ENCODE data around the gene MAN2B2. TPM values are rescaled to one million over a fixed set of nuclear protein-coding genes. Genes with fewer than 3 reads are reported as not detected.

The MAN2B2 gene
- total RNA-seq, 1 experiment from 2014 or later = 34.4 TPM

DNA sequence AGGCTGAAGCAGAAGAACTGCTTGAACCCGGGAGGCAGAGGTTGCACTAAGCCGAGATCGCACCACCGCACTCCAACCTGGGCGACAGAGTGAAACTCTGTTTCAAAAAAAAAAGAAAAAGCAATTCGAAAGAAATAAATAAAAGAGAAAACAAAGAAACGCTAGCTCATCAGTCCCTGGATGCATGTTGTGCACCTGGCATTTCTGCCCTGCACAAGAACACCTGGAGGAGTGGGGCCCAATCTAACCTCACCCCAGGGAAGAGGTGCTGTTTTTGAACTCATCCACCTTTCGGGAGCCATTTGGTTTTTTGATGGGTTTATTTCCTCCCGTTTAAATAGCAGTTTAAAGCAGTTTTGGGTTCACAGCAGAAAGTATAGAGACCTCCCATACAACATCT lies 59.8 kb downstream of the MAN2B2 start:
- H3K27me3 ChIP-seq (ENCODE audit: control insufficient read depth, insufficient read depth, low read length) = no peaks in the 10 kb centered on the region
- no peaks in the 10 kb centered on the region for H3K9me3 ChIP-seq (ENCODE audit: control insufficient read depth, insufficient read depth, low read depth, low read length)
- ChIA-PET CTCF (no interaction called here), POLR2A (no interaction called here)
- H3K4me3 ChIP-seq (ENCODE audit: low read depth in 2 of 2, low read length in 2 of 2) = no peak overlapping the region
- in situ Hi-C loops (cut with HindIII; ENCODE audit: low pct_unique_long_range_greater_than_20kb, low sequenced_read_pairs) (no loop called here), intact Hi-C loops (cut with micrococcal nuclease; ENCODE audit: unreplicated experiment) (no loop called here)
- peaks cover 7% of the 10 kb centered on the region; the same call in 1 of the 2 replicates for H3K4me1 ChIP-seq (ENCODE audit: control insufficient read depth, insufficient read depth, low read length)
- no peak overlapping the region for H3K27ac ChIP-seq (ENCODE audit: low read length)
- ATAC-seq (no peak), DNase-seq (ENCODE audit: low read depth, low spot score) (no peak)
- no TSS peak for BruUV-seq (replicated peaks)
- no peaks in the 10 kb centered on the region for H3K36me3 ChIP-seq (ENCODE audit: control insufficient read depth, insufficient read depth, low read length)
- no peak for TF ChIP-seq CTCF (IDR thresholded peaks at IDR 0.05)
- no peak for TF ChIP-seq SIN3A (IDR thresholded peaks at IDR 0.05; ENCODE audit: borderline replicate concordance, insufficient read depth, low read depth, low read length)
- TF ChIP-seq POLR2AphosphoS5 (IDR thresholded peaks at IDR 0.05; ENCODE audit: low read depth, low read length) = no peak
- TF ChIP-seq, protein P1, sequence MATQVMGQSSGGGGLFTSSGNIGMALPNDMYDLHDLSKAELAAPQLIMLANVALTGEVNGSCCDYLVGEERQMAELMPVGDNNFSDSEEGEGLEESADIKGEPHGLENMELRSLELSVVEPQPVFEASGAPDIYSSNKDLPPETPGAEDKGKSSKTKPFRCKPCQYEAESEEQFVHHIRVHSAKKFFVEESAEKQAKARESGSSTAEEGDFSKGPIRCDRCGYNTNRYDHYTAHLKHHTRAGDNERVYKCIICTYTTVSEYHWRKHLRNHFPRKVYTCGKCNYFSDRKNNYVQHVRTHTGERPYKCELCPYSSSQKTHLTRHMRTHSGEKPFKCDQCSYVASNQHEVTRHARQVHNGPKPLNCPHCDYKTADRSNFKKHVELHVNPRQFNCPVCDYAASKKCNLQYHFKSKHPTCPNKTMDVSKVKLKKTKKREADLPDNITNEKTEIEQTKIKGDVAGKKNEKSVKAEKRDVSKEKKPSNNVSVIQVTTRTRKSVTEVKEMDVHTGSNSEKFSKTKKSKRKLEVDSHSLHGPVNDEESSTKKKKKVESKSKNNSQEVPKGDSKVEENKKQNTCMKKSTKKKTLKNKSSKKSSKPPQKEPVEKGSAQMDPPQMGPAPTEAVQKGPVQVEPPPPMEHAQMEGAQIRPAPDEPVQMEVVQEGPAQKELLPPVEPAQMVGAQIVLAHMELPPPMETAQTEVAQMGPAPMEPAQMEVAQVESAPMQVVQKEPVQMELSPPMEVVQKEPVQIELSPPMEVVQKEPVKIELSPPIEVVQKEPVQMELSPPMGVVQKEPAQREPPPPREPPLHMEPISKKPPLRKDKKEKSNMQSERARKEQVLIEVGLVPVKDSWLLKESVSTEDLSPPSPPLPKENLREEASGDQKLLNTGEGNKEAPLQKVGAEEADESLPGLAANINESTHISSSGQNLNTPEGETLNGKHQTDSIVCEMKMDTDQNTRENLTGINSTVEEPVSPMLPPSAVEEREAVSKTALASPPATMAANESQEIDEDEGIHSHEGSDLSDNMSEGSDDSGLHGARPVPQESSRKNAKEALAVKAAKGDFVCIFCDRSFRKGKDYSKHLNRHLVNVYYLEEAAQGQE (IDR thresholded peaks at IDR 0.05; ENCODE audit: insufficient read depth in 1 of 2, low read depth in 2 of 2, low read length in 1 of 2) = no peak
- no peak for TF ChIP-seq TCF7L2 (IDR thresholded peaks at IDR 0.05; ENCODE audit: low read depth, low read length)

DNA sequence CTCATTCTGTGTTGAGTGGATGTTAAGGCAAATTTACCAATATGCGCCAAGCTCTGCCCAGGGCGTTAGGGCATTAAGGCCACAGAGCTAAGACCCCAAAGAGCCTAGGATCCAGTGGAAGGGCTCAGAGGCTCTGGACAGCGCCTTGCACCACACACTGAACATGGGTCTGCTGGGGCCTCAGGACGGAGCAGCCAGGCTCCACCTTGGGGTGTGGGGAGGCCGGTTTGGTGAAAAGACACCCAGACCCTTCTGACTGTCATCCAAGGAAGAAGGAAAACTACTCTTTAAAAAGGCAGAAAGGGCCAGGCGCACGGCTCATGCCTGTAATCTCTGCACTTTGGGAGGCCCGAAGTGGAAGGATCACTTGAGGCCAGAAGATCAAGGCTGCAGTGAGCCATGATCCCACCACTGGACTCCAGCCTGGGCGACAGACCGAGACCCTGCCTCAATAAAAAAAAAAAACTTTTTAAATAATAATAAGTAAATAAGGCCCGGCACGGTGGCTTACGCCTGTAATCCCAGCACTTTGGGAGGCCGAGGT lies 64.2 kb downstream of the MAN2B2 start:
- peaks cover 19% of the 10 kb centered on the region for H3K36me3 ChIP-seq (ENCODE audit: control insufficient read depth, insufficient read depth, low read length)
- intact Hi-C loops (cut with micrococcal nuclease; ENCODE audit: unreplicated experiment) = no loop called here
- no peak for DNase-seq (ENCODE audit: low read depth, low spot score)
- no peak for ATAC-seq
- TF ChIP-seq TCF7L2 (IDR thresholded peaks at IDR 0.05; ENCODE audit: low read depth, low read length) = no peak
- TF ChIP-seq CTCF (IDR thresholded peaks at IDR 0.05) = no peak
- TF ChIP-seq POLR2AphosphoS5 (IDR thresholded peaks at IDR 0.05; ENCODE audit: low read depth, low read length) = no peak
- no peak for TF ChIP-seq SIN3A (IDR thresholded peaks at IDR 0.05; ENCODE audit: borderline replicate concordance, insufficient read depth, low read depth, low read length)
- TF ChIP-seq, protein P1 (IDR thresholded peaks at IDR 0.05; ENCODE audit: insufficient read depth in 1 of 2, low read depth in 2 of 2, low read length in 1 of 2) = no peak
- CTCF ChIA-PET = interaction anchor here (0.7 kb wide), 1 partner anchor 92 kb away, joined by 5 read pairs; no protein-coding TSS in a partner anchor
- no TSS peak for BruUV-seq (replicated peaks)
- no peaks in the 10 kb centered on the region for H3K27me3 ChIP-seq (ENCODE audit: control insufficient read depth, insufficient read depth, low read length)
- POLR2A ChIA-PET = no interaction called here
- in situ Hi-C loops (cut with HindIII; ENCODE audit: low pct_unique_long_range_greater_than_20kb, low sequenced_read_pairs) = no loop called here
- H3K4me1 ChIP-seq (ENCODE audit: control insufficient read depth, insufficient read depth, low read length) = peaks cover 7% of the 10 kb centered on the region
- H3K4me3 ChIP-seq (ENCODE audit: low read depth in 2 of 2, low read length in 2 of 2) = no peak overlapping the region
- no peak overlapping the region for H3K27ac ChIP-seq (ENCODE audit: low read length)
- no peaks in the 10 kb centered on the region for H3K9me3 ChIP-seq (ENCODE audit: control insufficient read depth, insufficient read depth, low read depth, low read length)

All from Panc1 (cell line).